GM12878 (cell line): ENCODE results near the gene COPZ1. TPM values are rescaled to one million over a fixed set of nuclear protein-coding genes. Genes with fewer than 3 reads are reported as not detected.
A peak's percentile ranks its signal among the peaks of the same experiment; 100 is the strongest.

Experiments
- CBFB ChIP-seq: IDR thresholded peaks from 2 replicates; pipeline ENCODE4 v1.6.1; 2016; ENCODE audit warnings: antibody characterized with exemption, low read depth
- CREM ChIP-seq: IDR thresholded peaks from 2 replicates; pipeline ENCODE4 v1.6.1; 2014; ENCODE audit warnings: antibody characterized with exemption, low read depth
- GATAD2B ChIP-seq: fragments of 450-650 bp; conservative IDR thresholded peaks from 2 replicates; pipeline ENCODE4 v1.6.1; 2017; ENCODE audit warnings: low read depth, mild to moderate bottlenecking, moderate library complexity
- IRF3 ChIP-seq: fragments of 450-650 bp; IDR thresholded peaks from 2 replicates; pipeline ENCODE4 v1.6.1; 2014; ENCODE audit warnings: mild to moderate bottlenecking
- IRF5 ChIP-seq: fragments of 450-650 bp; IDR thresholded peaks from 2 replicates; pipeline ENCODE4 v1.6.1; 2017; ENCODE audit warnings: borderline replicate concordance
- NKRF ChIP-seq: fragments of 450-650 bp; conservative IDR thresholded peaks from 2 replicates; pipeline ENCODE4 v1.6.1; 2017; ENCODE audit warnings: mild to moderate bottlenecking, moderate library complexity
- RAD21 ChIP-seq: IDR thresholded peaks from 2 replicates; pipeline ENCODE4 v1.6.1; 2011; ENCODE audit warnings: mild to moderate bottlenecking, low read depth, low read length, moderate library complexity; ENCODE audit not compliant: insufficient read depth
- RCOR1 ChIP-seq: conservative IDR thresholded peaks from 2 replicates; pipeline ENCODE4 v1.6.1; 2012; ENCODE audit warnings: low read depth, low read length, improper control_type of control experiment
- RELA ChIP-seq: fragments of 450-650 bp; IDR thresholded peaks from 2 replicates; pipeline ENCODE4 v1.8.0; 2014; ENCODE audit warnings: borderline replicate concordance; ENCODE audit not compliant: partially characterized antibody
- SUZ12 ChIP-seq: fragments of 200-600 bp; sonication (generic); IDR thresholded peaks from one replicate; pipeline ENCODE4 v1.6.1; 2018; ENCODE audit warnings: antibody characterized with exemption, mild to moderate bottlenecking; ENCODE audit not compliant: unreplicated experiment
- ZNF274 ChIP-seq: IDR thresholded peaks from one replicate; pipeline ENCODE4 v1.8.0; 2011; ENCODE audit not compliant: insufficient read length, insufficient read depth
- polyA plus RNA-seq, 11 experiments: library from polyadenylated mRNA; depleted of rRNA in 4 of 11; unstranded in 6 of 11; stranded (reverse) in 5 of 11; fragments of >200 nt; fragmentation: Nextera tagmentation in 4 of 11; fragmentation: Illumina TruSeq in 1 of 11; extraction: Ambion mirVana in 4 of 11; extraction: Trizol in 1 of 11; gene quantifications; 1 replicate in 1 of 11; 2 replicates in 10 of 11; pipeline versions ENCODE4 v1.2.1 to v1.2.3, GENCODE V29; 2011 to 2016; ENCODE audit warnings: inconsistent platforms in 2 of 11, missing spikeins in 2 of 11, low read depth in 1 of 11
- total RNA-seq, 4 experiments: library from RNA; depleted of rRNA in 3 of 4; stranded (reverse); fragments of >200 nt in 3 of 4; fragmentation: Illumina TruSeq in 1 of 4; extraction: Trizol in 1 of 4; gene quantifications; 2 replicates each; pipeline versions ENCODE4 v1.2.1 to v1.2.3, GENCODE V29; 2013 to 2021

The COPZ1 gene
- total and polyA plus RNA-seq, 10 of the 15 experiments (the other 5 are each of a cell fraction or from before 2014, with no cell fraction given), result 112 to 378 (median 184) TPM

- TF ChIP-seq IRF3 (peak; percentile 16; the same call in 1 of the 2 replicates), NKRF (no peak), GATAD2B (no peak), RCOR1 (no peak), CREM (no peak), RELA (peak; percentile 48), CBFB (no peak), SUZ12 (no peak), IRF5 (no peak), RAD21 (peak; percentile 98), ZNF274 (no peak)
- TF ChIP-seq, all 136 proteins: peak for 15
Observed at GRCh38 chr12:54398995-54399793, 74.3 kb downstream of the COPZ1 start (continued).
